Endothelial cell of umbilical vein (primary cell): ENCODE measurements around the gene GNAZ. TPM values are rescaled to one million over a fixed set of nuclear protein-coding genes. Genes with fewer than 3 reads are reported as not detected.

Experiments used
- BruUV-seq: library from RNA; stranded (reverse); fragments of 400-500 nt; replicated peaks from 2 replicates; lab custom pipeline; 2021; lab: Mats Ljungman, UMichigan
- CTCF ChIA-PET: fragments of 300-600, 350-600 bp; sonication (Branson Sonifier 250); formaldehyde crosslinking; loops from one replicate; lab custom pipeline; 2021; ENCODE audit warnings: antibody characterized with exemption, inconsistent platforms; lab: Charles Lee
- POLR2A ChIA-PET: fragments of 300-600, 350-600 bp; sonication (Branson Sonifier 250); formaldehyde crosslinking; loops from one replicate; lab custom pipeline; 2021; ENCODE audit warnings: antibody characterized with exemption, inconsistent platforms; lab: Charles Lee
- DNase-seq: peaks from one replicate; pipeline ENCODE4 v3.0.0-alpha.2; 2011; ENCODE audit warnings: low read depth, low spot score
- FAIRE-seq: peaks from 2 replicates; lab custom pipeline; 2011; peaks lifted over from hg19 to GRCh38; lab: Jason Lieb, UNC
- H2AFZ ChIP-seq: 2 replicates; pipeline ENCODE4 v1.6.0; 2012; ENCODE audit warnings: low read depth, low read length, control low read depth, inconsistent platforms
- H3K27ac ChIP-seq: 2 replicates; pipeline ENCODE4 v1.5.1; 2011; ENCODE audit warnings: low read depth, mild to moderate bottlenecking, control low read depth, low read length, moderate library complexity; ENCODE audit not compliant: insufficient read depth
- H3K27me3 ChIP-seq, 2 experiments: 2 replicates each; pipeline versions ENCODE4 v1.6.0 to v1.6.1; 2011; ENCODE audit warnings: low read length in 2 of 2, mixed read lengths in 1 of 2; ENCODE audit not compliant: control insufficient read depth in 2 of 2, insufficient read depth in 2 of 2
- H3K36me3 ChIP-seq, 2 experiments: 2 replicates in 1 of 2; 3 replicates in 1 of 2; pipeline ENCODE4 v1.5.1; 2011; ENCODE audit warnings: low read length in 2 of 2, mild to moderate bottlenecking in 1 of 2, moderate library complexity in 1 of 2; ENCODE audit not compliant: control insufficient read depth in 2 of 2, insufficient read depth in 2 of 2; ENCODE audit errors: extremely low read depth in 1 of 2
- H3K4me1 ChIP-seq: 3 replicates; pipeline ENCODE4 v1.5.1; 2011; ENCODE audit warnings: mild to moderate bottlenecking, low read length; ENCODE audit not compliant: control insufficient read depth, insufficient read depth; ENCODE audit errors: extremely low read depth
- H3K4me2 ChIP-seq: 2 replicates; pipeline ENCODE4 v1.6.1; 2011; ENCODE audit warnings: low read length, control low read depth, mixed read lengths; ENCODE audit not compliant: insufficient read depth
- H3K4me3 ChIP-seq, 3 experiments: fragments of 200-600 bp in 1 of 3; sonication (generic), shearing (Covaris generic) in 1 of 3; replicated peaks in 1 of 3; 2 replicates each; pipeline ENCODE4 v1.5.1; 2011 to 2016; ENCODE audit warnings: control low read depth in 3 of 3, low read length in 3 of 3, mild to moderate bottlenecking in 2 of 3, inconsistent platforms in 1 of 3, low read depth in 1 of 3, moderate library complexity in 1 of 3; ENCODE audit not compliant: insufficient read depth in 1 of 3
- H3K79me2 ChIP-seq: 2 replicates; pipeline ENCODE4 v1.6.0; 2012; ENCODE audit warnings: low read length, inconsistent platforms; ENCODE audit not compliant: control insufficient read depth, insufficient read depth
- H3K9ac ChIP-seq: replicated peaks from 2 replicates; pipeline ENCODE3; 2011; ENCODE audit warnings: low read length, control low read depth; ENCODE audit not compliant: insufficient read depth; ENCODE audit errors: extremely low read depth
- H3K9me1 ChIP-seq: replicated peaks from 3 replicates; pipeline ENCODE4 v1.6.0; 2011; ENCODE audit warnings: mild to moderate bottlenecking, low read length; ENCODE audit not compliant: control insufficient read depth, insufficient read depth; ENCODE audit errors: extremely low read depth
- H3K9me3 ChIP-seq: replicated peaks from 2 replicates; pipeline ENCODE4 v1.5.1; 2012; ENCODE audit warnings: low read length, inconsistent platforms; ENCODE audit not compliant: control insufficient read depth, insufficient read depth
- H4K20me1 ChIP-seq: replicated peaks from 2 replicates; pipeline ENCODE3; 2011; ENCODE audit warnings: mild to moderate bottlenecking, low read length; ENCODE audit not compliant: control insufficient read depth, insufficient read depth; ENCODE audit errors: extremely low read depth
- EZH2 ChIP-seq: IDR thresholded peaks from 2 replicates; pipeline ENCODE4 v1.6.1; 2012; ENCODE audit warnings: borderline replicate concordance, low read depth, mild to moderate bottlenecking, moderate library complexity, low read length, inconsistent platforms; ENCODE audit not compliant: severe bottlenecking
- FOS ChIP-seq: IDR thresholded peaks from 2 replicates; pipeline ENCODE4 v1.6.1; 2011; ENCODE audit warnings: mild to moderate bottlenecking, low read length, moderate library complexity, borderline replicate concordance; ENCODE audit not compliant: insufficient read depth
- GATA2 ChIP-seq: IDR thresholded peaks from 2 replicates; pipeline ENCODE4 v1.7.0; 2011; ENCODE audit warnings: low read depth, mild to moderate bottlenecking, moderate library complexity, mixed read lengths, low read length; ENCODE audit not compliant: insufficient read length, insufficient read depth
- JUN ChIP-seq: IDR thresholded peaks from 2 replicates; pipeline ENCODE4 v1.6.1; 2011; ENCODE audit warnings: borderline replicate concordance, low read depth; ENCODE audit not compliant: insufficient read length, insufficient read depth
- MAX ChIP-seq: IDR thresholded peaks from 2 replicates; pipeline ENCODE4 v1.6.1; 2011; ENCODE audit not compliant: insufficient read depth, insufficient read length
- MYC ChIP-seq: IDR thresholded peaks from one replicate; pipeline ENCODE4 v1.6.1; 2011; ENCODE audit warnings: mild to moderate bottlenecking, low read depth, low read length
- POLR2A ChIP-seq: IDR thresholded peaks from 2 replicates; pipeline ENCODE4 v1.6.1; 2012; ENCODE audit warnings: low read depth, mild to moderate bottlenecking, control low read depth, low read length
- POLR2AphosphoS5 ChIP-seq: IDR thresholded peaks from 2 replicates; pipeline ENCODE4 v1.6.1; 2012; ENCODE audit warnings: low read depth, mild to moderate bottlenecking, control low read depth, low read length, moderate library complexity; ENCODE audit not compliant: insufficient read depth
- dilution Hi-C: fragments of 300-500 bp; cut with MboI; formaldehyde crosslinking; loops from one replicate; pipeline ENCODE4 v1.15.0; 2019; ENCODE audit warnings: low sequenced_read_pairs; ENCODE audit not compliant: extremely low pct_ligation_motif_present
- intact Hi-C: fragments of 100-400 bp; cut with micrococcal nuclease; formaldehyde crosslinking; loops from one replicate; pipeline ENCODE4 v1.10.0; 2022
- polyA plus RNA-seq, 4 experiments: library from polyadenylated mRNA; depleted of rRNA in 3 of 4; stranded (reverse) in 3 of 4; unstranded in 1 of 4; fragments of >200 nt; gene quantifications; 2 replicates each; pipeline versions ENCODE4 v1.2.1 to v1.2.3, GENCODE V29; 2011 to 2012; ENCODE audit warnings: missing spikeins in 1 of 4
- total RNA-seq: library from RNA; stranded (reverse); gene quantifications from 2 replicates; pipeline ENCODE4 v1.2.3, GENCODE V29; 2021
- TF ChIP-seq, protein P1 (sequence below), 2 donors: IDR thresholded peaks; 1 replicate in 1 of 2; 2 replicates in 1 of 2; pipeline ENCODE4 v1.5.1; 2011; ENCODE audit warnings: low read length in 2 of 2, mild to moderate bottlenecking in 2 of 2, moderate library complexity in 2 of 2, control low read depth in 1 of 2, inconsistent platforms in 1 of 2, low read depth in 1 of 2; ENCODE audit not compliant: insufficient read depth in 1 of 2; ENCODE audit errors: extremely low read depth in 1 of 2

The GNAZ gene
- total and polyA plus RNA-seq, 2 donors (not counting 3 experiments of a cell fraction or from before 2014, with no cell fraction given) = 0.44 to 0.86 TPM

GRCh38 chr22:23140385-23140784 lies 70.1 kb downstream of the GNAZ start:
- intact Hi-C loops = loop anchor here (10.0 kb wide), 1 partner anchor 244 kb away; no protein-coding TSS in a partner anchor
- DNase-seq = no peak
- no peaks in the 10 kb centered on the region for H3K36me3 ChIP-seq
- H3K4me2 ChIP-seq = no peak overlapping the region
- no peak for FAIRE-seq
- H3K4me3 ChIP-seq = no peak overlapping the region
- H3K27me3 ChIP-seq = no peaks in the 10 kb centered on the region
- dilution Hi-C loops = no loop called here
- no peaks in the 10 kb centered on the region for H4K20me1 ChIP-seq
- POLR2A ChIA-PET = interaction anchor here (0.7 kb wide), 1 partner anchor 717 kb away, joined by 3 read pairs; no protein-coding TSS in a partner anchor
- peaks cover 7% of the 10 kb centered on the region for H3K4me1 ChIP-seq
- no peaks in the 10 kb centered on the region for H3K9me3 ChIP-seq
- H3K27ac ChIP-seq = no peak overlapping the region
- H3K9me1 ChIP-seq = no peaks in the 10 kb centered on the region
- TF ChIP-seq EZH2 (no peak), POLR2A (no peak), POLR2AphosphoS5 (no peak), JUN (no peak), FOS (no peak)
- no peak overlapping the region for H3K9ac ChIP-seq
- CTCF ChIA-PET = interaction anchor here (1.2 to 2.9 kb wide), 5 partner anchors 9 to 245 kb away, joined by 3 to 7 read pairs (median 4); no protein-coding TSS in a partner anchor
- BruUV-seq = no TSS peak
- H3K79me2 ChIP-seq = no peaks in the 10 kb centered on the region
- H2AFZ ChIP-seq = no peak overlapping the region

GRCh38 chr22:23142546-23143105 lies 72.3 kb downstream of the GNAZ start:
- dilution Hi-C loops (no loop called here), intact Hi-C loops (loop anchor here (10.0 kb wide), 1 partner anchor 242 kb away; no protein-coding TSS in a partner anchor)
- ChIA-PET POLR2A (no interaction called here), CTCF (interaction anchor here (1.0 to 2.2 kb wide), 5 partner anchors 14 to 243 kb away, joined by 3 to 6 read pairs (median 4); no protein-coding TSS in a partner anchor)
- Histone ChIP-seq H3K4me1 (peaks cover 12% of the 10 kb centered on the region), H3K27me3 (no peaks in the 10 kb centered on the region), H3K27ac (peak overlapping the region; percentile 11), H2AFZ (no peak overlapping the region), H3K36me3 (no peaks in the 10 kb centered on the region), H3K9me3 (no peaks in the 10 kb centered on the region), H3K4me3 (no peak overlapping the region), H3K9ac (peak overlapping the region; percentile 14), H3K9me1 (no peaks in the 10 kb centered on the region), H4K20me1 (no peaks in the 10 kb centered on the region), H3K79me2 (no peaks in the 10 kb centered on the region), H3K4me2 (no peak overlapping the region)
- FAIRE-seq = no peak
- TF ChIP-seq JUN (no peak), FOS (no peak), MYC (no peak), MAX (no peak), POLR2AphosphoS5 (no peak), EZH2 (no peak), GATA2 (no peak), POLR2A (no peak)
- TF ChIP-seq, protein P1, sequence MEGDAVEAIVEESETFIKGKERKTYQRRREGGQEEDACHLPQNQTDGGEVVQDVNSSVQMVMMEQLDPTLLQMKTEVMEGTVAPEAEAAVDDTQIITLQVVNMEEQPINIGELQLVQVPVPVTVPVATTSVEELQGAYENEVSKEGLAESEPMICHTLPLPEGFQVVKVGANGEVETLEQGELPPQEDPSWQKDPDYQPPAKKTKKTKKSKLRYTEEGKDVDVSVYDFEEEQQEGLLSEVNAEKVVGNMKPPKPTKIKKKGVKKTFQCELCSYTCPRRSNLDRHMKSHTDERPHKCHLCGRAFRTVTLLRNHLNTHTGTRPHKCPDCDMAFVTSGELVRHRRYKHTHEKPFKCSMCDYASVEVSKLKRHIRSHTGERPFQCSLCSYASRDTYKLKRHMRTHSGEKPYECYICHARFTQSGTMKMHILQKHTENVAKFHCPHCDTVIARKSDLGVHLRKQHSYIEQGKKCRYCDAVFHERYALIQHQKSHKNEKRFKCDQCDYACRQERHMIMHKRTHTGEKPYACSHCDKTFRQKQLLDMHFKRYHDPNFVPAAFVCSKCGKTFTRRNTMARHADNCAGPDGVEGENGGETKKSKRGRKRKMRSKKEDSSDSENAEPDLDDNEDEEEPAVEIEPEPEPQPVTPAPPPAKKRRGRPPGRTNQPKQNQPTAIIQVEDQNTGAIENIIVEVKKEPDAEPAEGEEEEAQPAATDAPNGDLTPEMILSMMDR (IDR thresholded peaks at IDR 0.05; ENCODE audit: extremely low read depth in 1 of 2, insufficient read depth in 1 of 2, low read depth in 1 of 2, low read length in 2 of 2) = no peak
- BruUV-seq = no TSS peak
- DNase-seq = no peak
